Mucosa of rectum (tissue), 2 donors: Measurements from ENCODE around the gene LAMC3.

Source experiments
- H3K27ac ChIP-seq, 2 donors: one replicate each; pipeline ENCODE4 v1.7.0; 2013; ENCODE audit warnings: inconsistent platforms in 2 of 2, low read depth in 2 of 2, low read length in 2 of 2
- H3K27me3 ChIP-seq, 2 donors: one replicate each; pipeline ENCODE4 v1.7.0; 2013; ENCODE audit warnings: low read length in 2 of 2; ENCODE audit not compliant: control insufficient read depth in 2 of 2, insufficient read depth in 2 of 2
- H3K36me3 ChIP-seq, 2 donors: one replicate each; pipeline ENCODE4 v1.7.0; 2013; ENCODE audit warnings: low read length in 2 of 2; ENCODE audit not compliant: control insufficient read depth in 2 of 2, insufficient read depth in 2 of 2
- H3K4me1 ChIP-seq, 2 donors: one replicate each; pipeline ENCODE4 v1.7.0; 2013; ENCODE audit warnings: low read length in 2 of 2, mild to moderate bottlenecking in 1 of 2; ENCODE audit not compliant: control insufficient read depth in 2 of 2, insufficient read depth in 2 of 2
- H3K4me3 ChIP-seq, 2 donors: one replicate each; pipeline ENCODE4 v1.7.0; 2013; ENCODE audit warnings: low read length in 2 of 2
- H3K9ac ChIP-seq, 2 donors: one replicate each; pipeline ENCODE4 v1.7.0; 2013; ENCODE audit warnings: low read length in 2 of 2, low read depth in 1 of 2, mild to moderate bottlenecking in 1 of 2
- H3K9me3 ChIP-seq, 2 donors: one replicate each; pipeline ENCODE4 v1.7.0; 2013; ENCODE audit warnings: low read length in 2 of 2; ENCODE audit not compliant: control insufficient read depth in 2 of 2
- donor health status: healthy.
- donor health status: Normal muscosa, but diverticular disease.

LAMC3 gene

GRCh38 chr9:131076347-131077195 lies 67.6 kb downstream of the LAMC3 start:
- no peaks in the 10 kb centered on the region for H3K27me3 ChIP-seq
- H3K27ac ChIP-seq = no peak overlapping the region
- H3K9ac ChIP-seq = no peak overlapping the region
- H3K4me3 ChIP-seq = no peak overlapping the region
- no peaks in the 10 kb centered on the region for H3K4me1 ChIP-seq
- H3K9me3 ChIP-seq = no peaks in the 10 kb centered on the region
- no peaks in the 10 kb centered on the region for H3K36me3 ChIP-seq

DNA sequence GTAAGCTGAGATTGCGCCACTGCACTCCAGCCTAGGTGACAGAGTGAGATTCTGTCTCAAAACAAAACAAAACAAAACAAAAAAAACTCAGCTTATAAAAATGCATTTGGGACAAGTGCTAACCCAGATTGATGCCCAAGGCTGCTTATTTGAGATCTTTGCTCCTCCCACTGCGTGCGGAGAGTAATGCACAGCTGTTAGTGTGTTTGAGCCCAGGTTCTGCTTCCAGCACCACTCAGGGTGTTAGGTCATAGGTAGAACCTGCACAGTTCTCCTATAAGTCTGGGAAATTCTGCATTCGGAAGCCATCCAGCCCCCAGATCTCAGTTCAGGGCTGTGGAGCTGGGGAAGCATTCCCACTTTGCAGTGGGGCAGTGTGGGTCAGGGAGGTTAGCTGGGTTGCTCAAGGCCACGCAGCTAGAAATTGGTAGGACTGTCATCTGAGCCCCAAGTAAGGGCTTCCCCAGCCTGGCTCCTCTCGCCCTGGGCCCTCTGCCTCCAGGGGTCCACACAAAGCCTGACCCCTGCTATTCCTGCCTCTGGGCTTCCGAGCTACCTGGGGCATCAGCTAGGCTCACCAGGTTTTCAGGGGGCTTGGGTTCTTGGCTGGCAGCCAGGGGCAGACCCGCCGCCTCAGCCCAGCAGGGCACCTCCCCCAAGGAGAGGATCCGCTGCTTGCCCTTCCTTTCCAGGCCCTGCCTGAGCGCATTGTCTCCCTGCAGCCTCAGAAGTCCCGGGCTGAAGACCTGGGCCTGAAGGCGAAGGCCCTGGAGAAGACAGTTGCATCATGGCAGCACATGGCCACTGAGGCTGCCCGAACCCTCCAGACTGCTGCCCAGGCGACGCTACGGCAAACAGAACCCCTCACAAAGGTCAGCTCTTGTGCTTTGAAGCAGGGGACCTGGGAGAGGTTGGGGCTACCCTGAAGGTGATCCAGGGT lies 69.7 kb downstream of the LAMC3 start:
- Histone ChIP-seq H3K4me1 (no peaks in the 10 kb centered on the region), H3K4me3 (no peak overlapping the region), H3K9ac (no peak overlapping the region), H3K27me3 (no peaks in the 10 kb centered on the region), H3K9me3 (no peaks in the 10 kb centered on the region), H3K36me3 (no peaks in the 10 kb centered on the region), H3K27ac (no peak overlapping the region)

DNA sequence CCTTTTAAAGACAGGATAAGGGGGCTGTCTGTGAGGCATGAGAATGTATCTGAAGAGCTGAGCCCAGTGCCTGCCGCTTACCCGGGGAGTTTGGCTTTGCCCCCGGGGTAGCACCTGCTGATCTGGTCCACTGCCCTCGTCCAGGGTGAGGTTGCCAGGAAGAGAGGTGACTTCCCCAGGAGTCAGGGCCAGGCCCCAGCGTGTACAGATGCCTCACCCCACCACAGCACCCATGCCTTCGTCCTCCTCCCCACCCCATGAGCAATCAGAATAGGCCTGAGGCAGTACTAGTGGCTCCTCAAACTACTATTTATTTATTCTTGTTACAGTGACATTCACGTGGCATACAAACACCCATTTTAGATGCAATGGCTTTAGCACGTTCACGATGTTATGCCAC lies 71.6 kb downstream of the LAMC3 start:
- Histone ChIP-seq H3K4me3 (no peak overlapping the region), H3K4me1 (no peaks in the 10 kb centered on the region), H3K27ac (no peak overlapping the region), H3K9me3 (no peaks in the 10 kb centered on the region), H3K9ac (no peak overlapping the region), H3K36me3 (no peaks in the 10 kb centered on the region), H3K27me3 (no peaks in the 10 kb centered on the region)

DNA sequence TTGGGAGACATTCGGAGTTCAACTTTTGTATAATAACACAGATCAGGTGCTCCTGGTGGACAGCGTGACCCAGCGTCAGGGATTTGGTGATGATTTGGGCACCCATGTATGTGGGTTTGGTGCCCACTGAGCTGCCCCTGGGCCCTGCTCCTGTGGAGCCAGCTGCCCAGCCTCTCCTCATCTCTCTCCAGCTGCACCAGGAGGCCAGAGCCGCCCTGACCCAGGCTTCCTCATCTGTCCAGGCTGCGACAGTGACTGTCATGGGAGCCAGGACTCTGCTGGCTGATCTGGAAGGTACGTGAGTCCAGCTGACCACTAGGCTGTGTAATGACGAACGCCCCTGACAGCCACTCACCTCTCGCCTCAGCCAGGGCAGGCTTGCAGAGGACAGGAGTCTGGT lies 72.9 kb downstream of the LAMC3 start:
- no peaks in the 10 kb centered on the region for H3K9me3 ChIP-seq
- no peaks in the 10 kb centered on the region for H3K27me3 ChIP-seq
- H3K36me3 ChIP-seq = no peaks in the 10 kb centered on the region
- no peak overlapping the region for H3K4me3 ChIP-seq
- no peaks in the 10 kb centered on the region for H3K4me1 ChIP-seq
- H3K27ac ChIP-seq = no peak overlapping the region
- no peak overlapping the region for H3K9ac ChIP-seq

DNA sequence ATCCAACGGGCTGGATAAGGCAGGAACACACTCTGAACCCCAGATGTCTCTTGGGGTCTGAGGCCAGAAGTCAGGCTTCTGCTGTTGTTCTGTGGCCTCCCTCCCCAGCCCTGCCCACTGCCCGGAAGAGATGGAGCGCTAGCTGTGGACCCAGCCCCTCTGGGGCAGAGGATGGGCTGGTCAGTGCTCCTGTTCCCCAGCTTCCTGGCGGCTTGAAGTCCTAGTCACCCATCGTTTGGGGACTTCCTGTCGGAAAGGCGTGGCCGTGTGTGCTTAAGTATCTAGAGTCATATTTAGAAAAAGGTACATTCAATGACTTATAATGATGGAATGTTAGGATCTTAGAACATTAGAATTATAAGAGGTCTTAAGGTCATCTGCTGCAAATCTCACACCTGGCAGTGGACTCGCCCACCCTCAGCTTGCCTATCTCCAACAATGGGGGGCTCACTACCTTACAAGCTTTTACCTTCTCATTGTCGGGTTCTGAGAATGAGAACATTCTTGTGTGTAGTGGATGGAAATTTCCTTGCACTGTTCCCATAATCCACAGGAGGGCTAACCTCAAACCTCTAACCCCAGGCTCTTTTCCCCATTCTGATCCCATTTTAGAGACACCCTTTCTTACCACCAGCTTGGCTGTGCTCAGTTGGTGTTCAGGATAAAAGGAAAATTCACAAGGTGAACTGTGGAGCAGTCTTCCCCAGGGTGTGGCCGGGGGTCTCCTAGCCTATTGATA lies 74.0 kb downstream of the LAMC3 start:
- Histone ChIP-seq H3K27me3 (no peaks in the 10 kb centered on the region), H3K4me3 (no peak overlapping the region), H3K9ac (no peak overlapping the region), H3K9me3 (no peaks in the 10 kb centered on the region), H3K27ac (no peak overlapping the region), H3K36me3 (no peaks in the 10 kb centered on the region), H3K4me1 (no peaks in the 10 kb centered on the region)

- Histone ChIP-seq H3K4me1 (no peaks in the 10 kb centered on the region), H3K4me3 (no peak overlapping the region), H3K9me3 (no peaks in the 10 kb centered on the region), H3K36me3 (no peaks in the 10 kb centered on the region), H3K9ac (no peak overlapping the region), H3K27ac (no peak overlapping the region), H3K27me3 (no peaks in the 10 kb centered on the region)
These were observed 75.8 kb downstream of the LAMC3 start for GRCh38 chr9:131084661-131085369.

DNA sequence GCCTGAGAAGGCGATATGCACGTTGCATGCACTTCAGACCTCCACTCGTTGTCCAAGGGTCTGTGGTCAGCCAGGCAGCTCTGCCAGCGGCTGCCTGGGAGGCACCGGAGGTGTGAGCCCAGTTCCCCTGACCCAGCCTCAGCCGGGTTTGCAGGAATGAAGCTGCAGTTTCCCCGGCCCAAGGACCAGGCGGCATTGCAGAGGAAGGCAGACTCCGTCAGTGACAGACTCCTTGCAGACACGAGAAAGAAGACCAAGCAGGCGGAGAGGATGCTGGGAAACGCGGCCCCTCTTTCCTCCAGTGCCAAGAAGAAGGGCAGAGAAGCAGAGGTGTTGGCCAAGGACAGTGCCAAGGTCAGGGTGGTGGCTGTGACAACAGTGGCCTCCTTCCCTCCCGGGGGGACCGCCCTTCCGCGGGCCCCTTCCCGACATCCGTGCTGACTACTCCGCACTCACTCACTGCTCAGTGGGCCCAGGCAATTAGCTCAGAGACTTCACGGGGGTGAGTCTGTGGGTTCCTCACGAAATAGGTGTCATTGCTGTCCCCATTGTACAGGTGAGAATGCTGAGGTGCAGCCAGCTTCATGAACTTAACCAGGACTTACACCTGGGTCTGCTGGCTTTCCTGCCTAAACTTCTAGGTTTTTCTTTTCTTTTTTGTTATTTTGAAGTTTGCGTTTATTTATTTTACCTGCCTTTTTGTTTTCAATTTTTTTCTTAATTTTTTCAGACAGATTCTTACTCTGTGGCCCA lies 76.6 kb downstream of the LAMC3 start:
- no peaks in the 10 kb centered on the region for H3K27me3 ChIP-seq
- H3K4me1 ChIP-seq = no peaks in the 10 kb centered on the region
- no peak overlapping the region for H3K4me3 ChIP-seq
- H3K27ac ChIP-seq = no peak overlapping the region
- H3K9me3 ChIP-seq = no peaks in the 10 kb centered on the region
- H3K9ac ChIP-seq = no peak overlapping the region
- no peaks in the 10 kb centered on the region for H3K36me3 ChIP-seq

DNA sequence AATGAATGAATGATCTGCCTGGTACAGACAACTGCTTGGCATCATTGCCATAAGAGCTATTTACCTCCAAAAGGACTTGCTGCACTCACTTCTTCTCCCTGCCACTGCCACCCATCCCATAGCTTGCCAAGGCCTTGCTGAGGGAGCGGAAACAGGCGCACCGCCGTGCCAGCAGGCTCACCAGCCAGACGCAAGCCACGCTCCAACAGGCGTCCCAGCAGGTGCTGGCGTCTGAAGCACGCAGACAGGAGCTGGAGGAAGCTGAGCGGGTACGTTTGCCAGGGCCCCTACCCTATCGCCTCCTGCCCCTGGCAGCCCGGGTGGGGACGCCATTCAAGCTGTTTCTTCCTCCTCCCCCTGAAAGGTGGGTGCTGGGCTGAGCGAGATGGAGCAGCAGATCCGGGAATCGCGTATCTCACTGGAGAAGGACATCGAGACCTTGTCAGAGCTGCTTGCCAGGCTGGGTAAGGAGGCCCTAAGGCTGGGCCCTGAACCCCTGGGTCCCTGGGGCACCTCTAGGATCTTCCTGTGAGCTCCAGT lies 78.5 kb downstream of the LAMC3 start:
- no peaks in the 10 kb centered on the region for H3K4me1 ChIP-seq
- H3K9me3 ChIP-seq = no peaks in the 10 kb centered on the region
- no peaks in the 10 kb centered on the region for H3K36me3 ChIP-seq
- no peak overlapping the region for H3K27ac ChIP-seq
- no peaks in the 10 kb centered on the region for H3K27me3 ChIP-seq
- no peak overlapping the region for H3K4me3 ChIP-seq
- no peak overlapping the region for H3K9ac ChIP-seq
